ENCODE data around the gene SAMD9.
"Not testable (repeated sequence)": the region's sequence is repeated elsewhere in the genome, so short reads cannot be mapped to it uniquely, and the experiment has no call there.

Gene SAMD9

DNA sequence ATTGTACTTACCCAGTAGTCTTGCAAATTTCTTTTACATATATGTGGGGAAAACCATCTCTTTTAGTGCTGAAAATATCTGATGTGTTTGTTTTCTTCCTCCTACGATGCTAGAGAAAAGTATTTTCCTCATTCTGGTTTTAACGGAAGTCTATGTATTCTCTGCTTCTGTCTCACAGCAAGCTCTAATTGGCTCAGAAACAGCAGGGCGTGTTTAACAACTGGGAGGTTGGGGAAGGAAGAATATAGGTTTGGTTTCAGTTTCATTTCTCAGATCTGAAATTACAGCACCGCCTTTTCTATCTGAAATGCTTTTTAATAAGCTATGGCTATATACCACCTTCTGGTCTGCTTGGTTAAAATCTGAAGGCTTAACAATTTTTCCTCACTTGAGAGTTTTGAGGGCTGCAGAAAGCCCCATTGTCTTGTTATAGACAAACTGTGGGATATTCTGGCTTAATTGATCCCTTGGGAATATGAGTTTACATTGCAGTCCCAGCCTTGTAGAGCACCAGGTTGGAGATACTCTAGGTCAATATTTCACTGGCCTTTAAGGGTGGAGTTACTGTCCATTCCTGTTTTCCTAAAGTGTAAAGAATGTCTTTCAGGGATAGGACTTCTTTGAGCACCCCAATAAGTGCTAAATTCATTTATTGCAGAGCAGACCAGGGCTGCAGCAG, at the start of gene SAMD9:
TSS of gene SAMD9 (minus strand) at position 128 of the 679 bp plus-strand sequence. CDS start 11,882 bp downstream, outside the sequence.
- no peak for DNase-seq (ENCODE audit: low read depth in 2 of 3, low spot score in 2 of 3)

DNA sequence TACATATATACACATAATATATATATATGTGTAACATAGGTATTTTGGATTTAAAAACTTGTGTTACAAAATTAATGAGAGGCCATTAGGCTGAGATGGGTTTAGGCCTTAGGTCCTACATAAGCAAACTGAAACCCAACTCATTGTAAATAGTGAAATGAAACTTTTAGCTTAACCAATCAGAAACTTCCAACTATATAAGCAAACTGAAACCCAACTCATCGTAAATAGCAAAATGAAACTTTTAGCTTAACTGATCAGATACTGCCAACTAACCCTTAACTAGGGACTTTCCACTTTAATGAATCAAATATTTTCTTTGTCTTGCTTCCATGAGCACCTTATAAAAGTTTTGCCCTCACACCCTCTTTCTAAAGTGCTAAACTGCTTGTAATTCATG, 47.7 kb upstream of the SAMD9 start:
- DNase-seq (ENCODE audit: low read depth in 2 of 3, low spot score in 2 of 3) = no peak

DNA sequence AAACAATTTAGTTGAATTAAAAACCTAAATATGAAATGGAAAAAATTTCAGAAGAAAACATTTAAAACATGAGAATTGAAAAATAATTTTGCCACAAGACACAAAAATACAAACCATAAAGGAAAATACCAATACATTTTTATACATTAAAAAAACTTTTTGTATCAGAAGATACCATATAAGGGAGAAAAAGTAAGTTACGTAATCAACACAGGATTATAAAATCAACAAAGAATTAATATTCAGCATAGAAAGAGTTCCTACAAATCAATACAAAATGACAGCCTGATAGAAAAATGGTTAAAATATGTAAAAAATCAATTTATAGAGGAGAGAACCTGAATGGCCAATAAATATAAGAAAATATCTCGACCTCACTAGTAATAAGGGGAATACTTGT, 47.0 kb upstream of the SAMD9 start:
- DNase-seq (ENCODE audit: low read depth in 2 of 3, low spot score in 2 of 3) = no peak

DNA sequence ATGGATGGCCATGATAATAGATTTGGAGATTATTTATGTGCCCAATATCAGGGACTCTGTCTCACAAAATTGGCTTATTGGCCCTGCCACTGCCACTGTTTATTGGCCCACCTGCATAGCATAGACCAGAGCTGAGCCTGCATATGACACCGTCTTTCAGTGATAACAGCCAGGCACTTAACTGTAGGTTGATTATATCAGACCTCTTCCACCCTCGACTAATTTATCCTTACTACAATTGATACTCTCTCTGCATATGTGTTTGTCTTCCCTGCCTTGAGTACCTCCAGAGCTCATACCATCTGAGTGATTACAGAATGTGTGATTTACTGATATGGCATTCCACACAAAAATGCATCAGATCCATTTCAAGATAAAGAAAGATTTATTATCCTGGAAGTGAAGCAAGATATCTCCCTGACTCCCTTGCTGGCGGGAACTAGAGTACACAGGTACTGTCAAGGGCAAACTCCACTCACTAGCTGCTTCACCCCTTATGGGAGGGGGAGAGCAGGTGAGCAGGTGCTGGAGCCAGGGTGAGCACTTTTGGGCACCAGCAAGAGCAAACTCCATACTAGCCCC, 43.5 kb upstream of the SAMD9 start:
- DNase-seq (ENCODE audit: low read depth in 2 of 3, low spot score in 2 of 3) = no peak

DNA sequence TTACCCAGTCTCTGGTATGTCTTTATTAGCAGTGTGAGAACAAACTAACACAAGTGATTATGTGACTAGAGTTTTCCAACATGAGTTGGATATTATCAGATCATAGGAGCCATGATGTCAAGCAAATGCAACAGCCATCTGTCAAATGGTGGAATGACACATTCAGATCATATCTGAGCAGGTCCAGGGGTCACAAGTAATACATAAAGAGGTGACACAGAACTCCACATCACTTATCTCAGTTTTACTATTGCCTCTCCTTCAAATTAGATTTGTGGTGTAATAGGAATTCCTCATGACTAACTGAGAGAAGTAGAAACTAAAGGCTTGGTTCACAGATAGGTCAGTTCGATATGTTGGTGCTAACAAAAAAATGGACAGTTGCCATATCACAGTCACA, 42.6 kb upstream of the SAMD9 start:
- DNase-seq (ENCODE audit: low read depth in 2 of 3, low spot score in 2 of 3) = no peak

DNA sequence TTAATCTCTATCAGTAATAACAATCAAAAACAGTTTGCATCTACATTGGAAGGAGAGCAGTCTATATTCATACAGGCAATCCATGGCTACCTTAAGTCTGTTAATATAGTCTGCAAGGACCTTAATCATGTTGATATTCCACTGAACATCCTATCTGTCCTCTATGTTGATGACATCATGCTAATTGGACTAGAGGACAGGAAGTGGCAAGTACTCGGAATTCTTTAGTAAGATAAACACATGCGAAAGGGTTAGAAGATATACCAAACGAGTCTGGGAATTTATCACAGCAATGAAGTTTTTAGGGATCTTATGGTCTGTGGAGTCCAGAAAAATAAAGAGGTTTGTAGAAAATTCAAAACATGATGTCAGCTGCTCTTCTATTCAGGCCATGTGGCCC, 41.7 kb upstream of the SAMD9 start:
- no peak for DNase-seq (ENCODE audit: low read depth in 2 of 3, low spot score in 2 of 3)

GRCh38 chr7:93156884-93157283, 39.1 kb upstream of the SAMD9 start:
- DNase-seq (ENCODE audit: low read depth in 2 of 3, low spot score in 2 of 3) = no peak

GRCh38 chr7:93150200-93150835, 32.5 kb upstream of the SAMD9 start:
- no peak for DNase-seq (ENCODE audit: low read depth in 2 of 3, low spot score in 2 of 3)

DNA sequence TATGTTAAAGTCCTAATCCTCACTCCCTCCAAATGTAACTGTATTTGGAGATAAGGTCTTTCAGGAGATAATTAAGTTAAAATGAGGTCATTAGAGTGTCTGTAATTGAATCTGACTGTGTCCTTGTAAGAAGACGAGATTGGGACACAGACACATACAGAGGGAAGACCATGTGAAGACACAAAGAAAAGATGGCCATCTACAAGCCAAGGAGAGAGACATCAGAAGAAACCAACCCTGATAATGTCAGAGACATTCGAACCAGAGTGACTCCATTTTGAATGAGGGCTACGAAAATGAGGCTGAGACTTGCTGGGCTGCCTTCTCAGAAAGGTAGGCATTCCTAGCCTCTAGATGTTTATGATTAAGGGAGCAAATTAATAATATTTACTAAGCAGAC, 30.9 kb upstream of the SAMD9 start:
- DNase-seq (ENCODE audit: low read depth in 2 of 3, low spot score in 2 of 3) = no peak

GRCh38 chr7:93148144-93148543, 30.4 kb upstream of the SAMD9 start, which contains the start of gene SAMD9L:
SAMD9L (minus strand) TSS chr7:93148385; CDS start chr7:93135971, 12,414 bp downstream.
- DNase-seq (ENCODE audit: low read depth in 2 of 3, low spot score in 2 of 3) = no peak

GRCh38 chr7:93147363-93147762, 29.6 kb upstream of the SAMD9 start:
- DNase-seq (ENCODE audit: low read depth in 2 of 3, low spot score in 2 of 3) = no peak

GRCh38 chr7:93146472-93147141, 28.8 kb upstream of the SAMD9 start:
- DNase-seq (ENCODE audit: low read depth in 2 of 3, low spot score in 2 of 3) = no peak

- no peak for DNase-seq (ENCODE audit: low read depth in 2 of 3, low spot score in 2 of 3)
Measured at GRCh38 chr7:93146036-93146435, 28.3 kb upstream of the SAMD9 start.

DNA sequence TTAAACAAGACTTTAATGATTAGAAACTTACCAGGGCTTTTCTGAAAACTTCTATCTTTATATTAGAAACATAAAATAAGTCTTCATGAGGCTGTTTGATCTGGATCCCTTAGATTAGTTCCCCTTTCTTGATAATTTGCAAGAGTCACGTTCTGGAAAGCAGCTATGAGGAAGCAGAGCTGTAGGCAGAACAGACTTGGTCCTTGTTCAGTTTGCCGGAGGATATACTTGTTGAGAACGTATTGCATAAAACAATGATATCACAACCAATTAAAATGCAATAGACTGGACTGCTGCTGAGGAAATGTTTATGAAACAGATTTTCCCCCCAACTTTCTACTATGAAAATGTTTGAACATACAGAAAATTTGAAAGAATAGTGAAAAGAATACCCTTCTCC, 27.6 kb upstream of the SAMD9 start:
- no peak for DNase-seq (ENCODE audit: low read depth in 2 of 3, low spot score in 2 of 3)

DNA sequence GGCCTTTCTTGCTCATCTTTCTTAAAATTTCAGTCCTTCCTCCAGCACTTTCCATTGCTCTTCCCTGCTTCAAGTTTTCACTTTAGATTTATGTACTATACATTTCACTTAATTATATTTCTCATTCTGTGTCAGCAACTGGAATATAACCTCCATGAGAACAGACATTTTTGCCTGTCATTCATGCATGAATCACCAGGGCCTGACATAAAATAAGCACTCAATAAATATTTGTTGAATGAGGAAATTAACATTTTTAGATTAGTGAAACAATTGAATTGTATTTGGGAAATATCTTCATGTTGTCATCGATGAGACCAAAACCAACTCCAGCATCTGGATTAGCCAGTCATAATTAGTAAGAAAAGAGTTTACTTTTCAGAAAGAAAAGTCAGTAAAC, 24.3 kb upstream of the SAMD9 start:
- DNase-seq (ENCODE audit: low read depth in 2 of 3, low spot score in 2 of 3) = no peak

- no peak for DNase-seq (ENCODE audit: low read depth in 2 of 3, low spot score in 2 of 3)
Measured at GRCh38 chr7:93140582-93141191, 22.9 kb upstream of the SAMD9 start.

- DNase-seq (ENCODE audit: low read depth in 2 of 3, low spot score in 2 of 3) = no peak
Measured at GRCh38 chr7:93138576-93138975, 20.8 kb upstream of the SAMD9 start.

- no peak for DNase-seq (ENCODE audit: low read depth in 2 of 3, low spot score in 2 of 3)
Measured at GRCh38 chr7:93133005-93133404, 15.2 kb upstream of the SAMD9 start.

DNA sequence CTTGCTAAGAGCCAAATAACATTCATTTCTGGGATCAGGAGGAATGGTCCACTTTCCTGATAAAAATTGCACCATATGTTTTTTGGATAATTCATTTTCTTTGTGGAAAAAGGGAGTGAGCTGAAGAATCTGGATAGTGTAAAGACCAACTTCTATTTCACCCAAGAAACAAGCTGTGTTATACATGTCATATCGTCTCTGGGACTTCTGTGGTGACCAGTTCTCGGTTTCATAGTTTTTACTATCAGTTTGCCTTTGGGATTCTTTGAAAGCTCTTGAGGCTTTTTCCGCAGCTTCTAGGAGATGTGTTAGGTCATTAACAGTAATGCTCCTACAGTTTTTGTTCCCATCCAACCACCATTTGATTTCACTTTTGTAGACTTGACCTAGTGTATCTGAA, 14.4 kb upstream of the SAMD9 start:
- no peak for DNase-seq (ENCODE audit: low read depth in 2 of 3, low spot score in 2 of 3)

GRCh38 chr7:93126954-93127353, 9.2 kb upstream of the SAMD9 start:
- not testable (repeated sequence) for DNase-seq (ENCODE audit: low read depth in 2 of 3, low spot score in 2 of 3)

- not testable (repeated sequence) for DNase-seq (ENCODE audit: low read depth in 2 of 3, low spot score in 2 of 3)
Measured at GRCh38 chr7:93123532-93123931, 5.8 kb upstream of the SAMD9 start.
